ENCODE results near the gene PNPLA8.
A peak's percentile ranks its signal among the peaks of the same experiment; 100 is the strongest.

The PNPLA8 gene

DNA sequence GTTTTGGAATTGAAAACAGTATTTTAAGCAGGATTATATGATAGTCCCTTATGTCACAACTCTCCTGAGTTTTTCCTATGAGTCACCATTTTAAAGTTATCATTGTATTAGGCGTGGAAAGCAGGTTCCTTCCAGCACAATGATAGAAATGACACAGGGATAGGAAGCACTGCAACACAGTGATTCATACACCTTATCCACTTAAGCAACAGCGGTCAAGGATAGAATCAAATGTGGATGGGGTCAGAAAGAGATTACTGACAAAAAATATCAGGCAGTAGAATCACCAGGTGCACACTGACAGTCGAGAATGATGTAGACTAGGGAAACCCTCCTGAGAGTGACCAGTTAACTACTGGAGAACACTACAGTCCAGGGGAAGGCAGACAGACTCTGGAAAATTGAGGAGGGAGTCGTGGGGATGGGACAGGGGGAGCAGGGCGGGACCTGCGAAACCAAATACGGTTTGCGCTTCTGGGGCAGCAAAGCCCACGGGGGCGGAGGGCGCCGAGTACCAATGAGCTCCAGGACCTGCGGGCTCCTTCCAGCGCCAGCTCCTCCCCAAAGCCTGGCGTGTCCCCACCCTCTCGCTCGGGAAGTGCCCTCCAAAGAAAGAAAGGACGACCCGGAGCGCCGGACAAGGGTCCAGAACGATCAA is 479 bp downstream of the PNPLA8 start:
- H3K4me3 ChIP-seq (replicated peaks; ENCODE audit: insufficient read depth, low read length), result peak overlapping the region; percentile 83
- no peaks in the 10 kb centered on the region for H3K27me3 ChIP-seq (ENCODE audit: insufficient read depth, poor library complexity, severe bottlenecking)
- peak overlapping the region; percentile 78 for H3K27ac ChIP-seq (replicated peaks)
- DNase-seq (ENCODE audit: low read depth in 1 of 2, low spot score in 1 of 2), result peak in 1 of 2 experiments; percentile 77
- TF ChIP-seq SPI1 (IDR thresholded peaks at IDR 0.05; ENCODE audit: borderline replicate concordance, low read depth) (no peak), POLR2AphosphoS5 (IDR thresholded peaks at IDR 0.05; ENCODE audit: low read depth) (no peak), GABPA (IDR thresholded peaks at IDR 0.05; ENCODE audit: low read depth) (no peak; the same call in 1 of the 2 replicates)
- TF ChIP-seq, protein P1, sequence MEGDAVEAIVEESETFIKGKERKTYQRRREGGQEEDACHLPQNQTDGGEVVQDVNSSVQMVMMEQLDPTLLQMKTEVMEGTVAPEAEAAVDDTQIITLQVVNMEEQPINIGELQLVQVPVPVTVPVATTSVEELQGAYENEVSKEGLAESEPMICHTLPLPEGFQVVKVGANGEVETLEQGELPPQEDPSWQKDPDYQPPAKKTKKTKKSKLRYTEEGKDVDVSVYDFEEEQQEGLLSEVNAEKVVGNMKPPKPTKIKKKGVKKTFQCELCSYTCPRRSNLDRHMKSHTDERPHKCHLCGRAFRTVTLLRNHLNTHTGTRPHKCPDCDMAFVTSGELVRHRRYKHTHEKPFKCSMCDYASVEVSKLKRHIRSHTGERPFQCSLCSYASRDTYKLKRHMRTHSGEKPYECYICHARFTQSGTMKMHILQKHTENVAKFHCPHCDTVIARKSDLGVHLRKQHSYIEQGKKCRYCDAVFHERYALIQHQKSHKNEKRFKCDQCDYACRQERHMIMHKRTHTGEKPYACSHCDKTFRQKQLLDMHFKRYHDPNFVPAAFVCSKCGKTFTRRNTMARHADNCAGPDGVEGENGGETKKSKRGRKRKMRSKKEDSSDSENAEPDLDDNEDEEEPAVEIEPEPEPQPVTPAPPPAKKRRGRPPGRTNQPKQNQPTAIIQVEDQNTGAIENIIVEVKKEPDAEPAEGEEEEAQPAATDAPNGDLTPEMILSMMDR (IDR thresholded peaks at IDR 0.05; ENCODE audit: insufficient read depth, low read length), result no peak
- TF ChIP-seq, protein P2, sequence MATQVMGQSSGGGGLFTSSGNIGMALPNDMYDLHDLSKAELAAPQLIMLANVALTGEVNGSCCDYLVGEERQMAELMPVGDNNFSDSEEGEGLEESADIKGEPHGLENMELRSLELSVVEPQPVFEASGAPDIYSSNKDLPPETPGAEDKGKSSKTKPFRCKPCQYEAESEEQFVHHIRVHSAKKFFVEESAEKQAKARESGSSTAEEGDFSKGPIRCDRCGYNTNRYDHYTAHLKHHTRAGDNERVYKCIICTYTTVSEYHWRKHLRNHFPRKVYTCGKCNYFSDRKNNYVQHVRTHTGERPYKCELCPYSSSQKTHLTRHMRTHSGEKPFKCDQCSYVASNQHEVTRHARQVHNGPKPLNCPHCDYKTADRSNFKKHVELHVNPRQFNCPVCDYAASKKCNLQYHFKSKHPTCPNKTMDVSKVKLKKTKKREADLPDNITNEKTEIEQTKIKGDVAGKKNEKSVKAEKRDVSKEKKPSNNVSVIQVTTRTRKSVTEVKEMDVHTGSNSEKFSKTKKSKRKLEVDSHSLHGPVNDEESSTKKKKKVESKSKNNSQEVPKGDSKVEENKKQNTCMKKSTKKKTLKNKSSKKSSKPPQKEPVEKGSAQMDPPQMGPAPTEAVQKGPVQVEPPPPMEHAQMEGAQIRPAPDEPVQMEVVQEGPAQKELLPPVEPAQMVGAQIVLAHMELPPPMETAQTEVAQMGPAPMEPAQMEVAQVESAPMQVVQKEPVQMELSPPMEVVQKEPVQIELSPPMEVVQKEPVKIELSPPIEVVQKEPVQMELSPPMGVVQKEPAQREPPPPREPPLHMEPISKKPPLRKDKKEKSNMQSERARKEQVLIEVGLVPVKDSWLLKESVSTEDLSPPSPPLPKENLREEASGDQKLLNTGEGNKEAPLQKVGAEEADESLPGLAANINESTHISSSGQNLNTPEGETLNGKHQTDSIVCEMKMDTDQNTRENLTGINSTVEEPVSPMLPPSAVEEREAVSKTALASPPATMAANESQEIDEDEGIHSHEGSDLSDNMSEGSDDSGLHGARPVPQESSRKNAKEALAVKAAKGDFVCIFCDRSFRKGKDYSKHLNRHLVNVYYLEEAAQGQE (IDR thresholded peaks at IDR 0.05; ENCODE audit: insufficient replicate concordance, low read depth), result no peak

DNA sequence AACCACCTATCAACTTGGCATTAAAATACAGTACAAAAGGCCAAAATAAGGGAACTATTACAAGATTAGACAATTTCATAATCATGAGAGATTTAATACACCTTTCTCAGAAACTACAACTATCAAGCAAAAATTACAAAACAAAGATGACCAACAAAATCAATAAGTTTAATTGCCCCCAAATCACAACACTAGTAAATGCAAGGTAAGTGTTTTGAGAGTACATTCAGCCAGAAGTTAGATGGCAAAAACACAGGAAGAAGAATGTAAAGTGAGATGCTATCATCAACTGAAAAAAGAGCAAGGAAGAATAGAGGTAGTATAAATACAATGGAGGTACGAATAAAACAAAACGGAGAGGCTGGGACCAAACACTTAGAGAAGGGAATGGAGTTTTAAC is 3.2 kb downstream of the PNPLA8 start:
- no peak for DNase-seq (ENCODE audit: low read depth in 1 of 2, low spot score in 1 of 2)
- H3K4me3 ChIP-seq (replicated peaks; ENCODE audit: insufficient read depth, low read length), result no peak overlapping the region

DNA sequence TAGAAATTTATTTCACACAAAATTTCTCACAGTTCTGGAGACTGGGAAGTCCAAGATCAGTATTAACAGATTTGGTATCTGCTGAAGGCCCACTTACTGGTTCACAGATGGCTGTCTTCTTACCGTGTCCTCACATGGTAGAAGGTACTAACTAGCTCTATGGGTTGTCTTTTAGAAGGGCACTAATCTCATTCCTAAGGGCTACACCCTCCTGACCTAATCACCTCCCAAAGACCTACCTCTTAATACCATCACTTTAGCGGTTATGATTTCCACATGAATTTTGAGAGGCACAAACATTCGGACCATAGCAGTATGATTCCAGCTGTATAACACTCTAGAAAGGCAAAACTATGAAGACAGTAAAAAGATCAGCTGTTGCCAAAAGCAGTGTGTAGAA is 8.0 kb downstream of the PNPLA8 start:
- DNase-seq (ENCODE audit: low read depth in 1 of 2, low spot score in 1 of 2), result no peak
- Histone ChIP-seq H3K27ac (replicated peaks) (no peak overlapping the region), H3K27me3 (ENCODE audit: insufficient read depth, poor library complexity, severe bottlenecking) (no peaks in the 10 kb centered on the region), H3K4me3 (replicated peaks; ENCODE audit: insufficient read depth, low read length) (no peak overlapping the region)
- TF ChIP-seq, protein P1 (IDR thresholded peaks at IDR 0.05; ENCODE audit: insufficient read depth, low read length), result no peak
- TF ChIP-seq POLR2AphosphoS5 (IDR thresholded peaks at IDR 0.05; ENCODE audit: low read depth) (no peak), SPI1 (IDR thresholded peaks at IDR 0.05; ENCODE audit: borderline replicate concordance, low read depth) (no peak), GABPA (IDR thresholded peaks at IDR 0.05; ENCODE audit: low read depth) (no peak)
- TF ChIP-seq, protein P2 (IDR thresholded peaks at IDR 0.05; ENCODE audit: insufficient replicate concordance, low read depth), result no peak

More for the DNA sequence above, 3.2 kb downstream of the PNPLA8 start:
- Histone ChIP-seq H3K27ac (replicated peaks) (no peak overlapping the region), H3K27me3 (ENCODE audit: insufficient read depth, poor library complexity, severe bottlenecking) (no peaks in the 10 kb centered on the region)
- TF ChIP-seq, protein P2 (IDR thresholded peaks at IDR 0.05; ENCODE audit: insufficient replicate concordance, low read depth), result no peak
- TF ChIP-seq POLR2AphosphoS5 (IDR thresholded peaks at IDR 0.05; ENCODE audit: low read depth), result no peak
- TF ChIP-seq, protein P1 (IDR thresholded peaks at IDR 0.05; ENCODE audit: insufficient read depth, low read length), result no peak
- no peak for TF ChIP-seq GABPA (IDR thresholded peaks at IDR 0.05; ENCODE audit: low read depth)
- no peak for TF ChIP-seq SPI1 (IDR thresholded peaks at IDR 0.05; ENCODE audit: borderline replicate concordance, low read depth)
